Raji (cell line): ENCODE measurements around the gene ZNF217.

Experiments
- POLR2A ChIP-seq: IDR thresholded peaks from 2 replicates; pipeline ENCODE4 v1.6.1; 2011; ENCODE audit warnings: low read depth, low read length, control low read depth; ENCODE audit not compliant: insufficient read depth

The ZNF217 gene

DNA sequence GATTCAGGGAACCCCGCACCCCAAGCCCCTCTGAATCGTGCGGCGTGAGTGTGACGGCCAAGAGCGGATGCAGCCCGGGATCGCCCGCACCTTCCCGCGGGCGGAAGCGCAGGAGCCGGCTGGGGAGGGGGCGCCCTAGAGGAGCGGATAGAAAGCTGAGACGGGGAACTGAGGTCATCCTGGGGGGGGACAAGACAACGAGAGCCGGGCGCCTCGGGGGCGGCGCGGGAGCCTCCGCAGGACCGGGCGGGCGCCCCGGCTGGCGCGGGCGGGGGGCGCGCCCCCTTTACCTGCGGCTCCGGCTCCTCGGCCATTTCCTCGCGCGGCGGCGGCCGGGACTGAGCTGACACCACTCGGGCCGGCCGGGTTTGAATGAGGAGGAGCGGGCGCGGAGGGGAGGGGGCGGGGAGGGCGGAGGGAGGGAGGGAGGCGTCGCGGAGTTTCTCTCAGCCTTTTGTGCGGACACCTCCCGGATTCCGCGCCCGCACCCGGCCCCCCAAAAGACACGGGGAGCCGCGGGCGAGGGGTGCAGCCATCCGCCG is at the start of gene ZNF217:
TSS of gene ZNF217 (minus strand) at position 374 of the 542 bp plus-strand sequence. CDS start 11,013 bp downstream, outside the sequence.
- TF ChIP-seq POLR2A: peak; percentile 28; the same call in 1 of the 2 replicates

GRCh38 chr20:53643031-53643832 is 49.6 kb upstream of the ZNF217 start:
- peak; percentile 28; the same call in 1 of the 2 replicates for TF ChIP-seq POLR2A

DNA sequence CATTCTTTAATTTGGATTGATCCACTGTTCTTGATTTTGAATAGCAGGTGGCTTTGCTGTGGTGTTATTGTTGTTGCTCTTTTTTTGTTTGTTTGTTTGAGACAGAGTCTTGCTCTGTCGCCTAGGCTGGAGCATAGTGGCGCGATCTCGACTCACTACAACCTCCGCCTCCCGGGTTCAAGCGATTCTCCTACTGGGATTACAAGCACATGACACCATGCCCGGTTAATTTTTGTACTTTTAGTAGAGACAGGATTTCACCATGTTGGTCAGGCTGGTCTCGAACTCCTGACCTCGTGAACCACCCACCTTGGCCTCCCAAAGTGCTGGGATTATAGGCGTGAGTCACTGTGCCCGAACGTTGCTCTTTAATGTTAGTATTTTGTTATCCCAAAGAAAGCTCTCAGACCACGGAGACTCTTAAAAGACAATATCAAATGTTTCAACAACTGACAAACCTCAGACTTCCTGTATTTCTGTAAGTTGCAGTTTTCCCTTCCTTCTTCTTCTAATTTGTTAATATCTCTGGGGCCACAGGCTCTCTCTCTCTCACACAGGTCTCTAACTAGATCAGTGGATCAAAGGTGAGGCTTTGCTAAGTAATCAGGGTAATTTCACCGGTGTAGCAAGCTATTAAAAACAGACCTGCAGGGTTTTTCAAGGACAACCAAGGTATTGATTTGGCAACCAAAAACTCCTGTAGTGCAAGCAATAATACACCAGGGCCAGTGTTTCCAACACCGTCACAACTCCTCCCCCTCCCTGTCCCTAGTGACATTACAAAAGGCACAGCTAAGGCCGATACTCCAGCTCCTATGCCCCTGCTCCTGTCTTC is 48.8 kb upstream of the ZNF217 start:
- TF ChIP-seq POLR2A: no peak

GRCh38 chr20:53639647-53640440 is 46.2 kb upstream of the ZNF217 start:
- no peak for TF ChIP-seq POLR2A

DNA sequence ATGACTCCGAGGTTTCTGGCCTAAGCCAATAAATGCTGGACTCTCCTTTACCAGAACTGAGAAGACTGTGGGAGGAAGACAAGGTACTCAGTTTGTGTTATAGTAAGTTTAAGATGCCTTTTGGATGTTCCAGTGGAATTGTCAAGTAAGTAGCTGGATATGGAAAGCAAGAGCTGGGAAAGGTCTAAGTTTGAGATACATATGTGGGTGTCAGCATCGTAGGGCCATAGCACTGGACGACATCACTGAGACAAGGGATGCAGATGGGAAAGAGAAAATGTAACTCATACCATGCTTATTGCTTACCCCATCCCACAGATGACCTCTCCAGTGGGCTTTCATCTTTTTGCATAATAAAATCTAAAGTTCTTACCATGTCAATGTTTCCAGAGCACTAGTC is 45.5 kb upstream of the ZNF217 start:
- TF ChIP-seq POLR2A: no peak

DNA sequence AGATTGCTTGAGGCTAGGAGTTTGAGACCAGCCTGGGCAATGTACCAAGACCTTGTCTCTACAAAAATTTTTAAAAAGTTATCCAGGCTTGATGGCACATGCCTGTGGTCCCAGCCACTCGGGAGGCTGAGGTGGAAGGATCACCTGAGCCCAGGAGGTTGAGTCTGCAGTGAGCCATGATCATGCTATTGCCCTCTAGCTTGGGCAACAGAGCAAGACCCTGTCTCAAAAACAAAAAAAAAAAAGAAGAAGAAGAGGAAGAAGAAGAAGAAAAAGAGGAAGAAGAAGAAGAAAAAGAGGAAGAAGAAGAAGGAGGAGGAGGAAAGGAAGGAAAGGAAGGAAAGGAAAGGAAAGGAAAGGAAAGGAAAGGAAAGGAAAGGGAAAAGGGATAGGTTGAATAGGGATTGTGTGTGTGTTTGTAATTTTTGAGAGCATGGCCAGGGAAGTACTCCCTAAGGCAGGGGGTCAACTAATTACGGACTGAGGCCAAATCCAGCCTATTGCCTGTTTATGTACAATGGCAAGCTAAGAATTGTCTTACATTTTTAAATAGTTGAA is 43.0 kb upstream of the ZNF217 start:
- TF ChIP-seq POLR2A: no peak

GRCh38 chr20:53635221-53635620 is 41.6 kb upstream of the ZNF217 start:
- no peak for TF ChIP-seq POLR2A

DNA sequence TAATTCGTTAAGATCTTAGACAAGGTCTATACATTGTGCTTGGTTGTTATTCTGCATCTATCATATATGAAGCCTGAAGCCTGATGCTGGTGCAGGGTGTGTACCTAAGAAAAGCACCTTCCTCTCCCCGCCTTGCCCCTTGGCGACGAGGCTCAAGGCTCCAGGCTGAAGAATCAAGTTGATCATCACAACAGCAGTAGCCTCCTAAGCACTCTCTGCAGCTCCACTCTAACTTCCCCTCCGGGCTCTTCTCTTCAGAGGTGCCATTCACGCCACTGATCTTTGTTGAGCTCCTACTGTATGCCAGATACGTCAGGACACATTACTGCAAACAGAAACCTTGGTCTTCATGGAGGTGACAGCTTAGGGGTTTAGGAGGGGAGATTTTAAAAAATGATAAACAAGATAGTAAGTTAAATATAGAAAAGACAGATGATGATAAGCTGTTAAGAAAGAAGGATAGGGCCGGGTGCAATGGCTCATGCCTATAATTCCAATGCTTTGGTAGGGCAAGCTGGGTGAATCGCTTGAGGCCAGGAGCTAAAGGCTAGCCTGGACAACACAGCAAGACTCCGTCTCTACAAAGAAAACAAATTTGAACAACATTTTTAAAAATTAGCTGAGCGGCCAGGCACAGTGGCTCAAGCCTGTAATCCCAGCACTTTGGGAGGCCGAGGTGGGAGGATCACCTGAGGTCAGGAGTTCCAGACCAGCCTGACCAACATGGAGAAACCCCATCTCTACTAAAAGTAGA is 38.4 kb upstream of the ZNF217 start:
- TF ChIP-seq POLR2A: no peak

- TF ChIP-seq POLR2A: no peak
Observed at GRCh38 chr20:53629436-53629835, 35.8 kb upstream of the ZNF217 start.

GRCh38 chr20:53628076-53628475 is 34.4 kb upstream of the ZNF217 start:
- no peak for TF ChIP-seq POLR2A

- TF ChIP-seq POLR2A: no peak
Observed at GRCh38 chr20:53626584-53626983, 32.9 kb upstream of the ZNF217 start.

GRCh38 chr20:53625311-53626129 is 31.9 kb upstream of the ZNF217 start:
- TF ChIP-seq POLR2A: no peak
